Measurements from ENCODE around the gene FOXR1.

The FOXR1 gene

GRCh38 chr11:118933486-118933885, 38.1 kb upstream of the FOXR1 start:
- DNase-seq (ENCODE audit: extremely low read depth, low read depth): no peak
- TF ChIP-seq CTCF (IDR thresholded peaks at IDR 0.05; ENCODE audit: low read depth, low read length, missing control alignments): no peak

GRCh38 chr11:118935376-118935775, 36.2 kb upstream of the FOXR1 start:
- H3K4me3 ChIP-seq (replicated peaks; ENCODE audit: low read depth, low read length): no peak overlapping the region
- DNase-seq (ENCODE audit: extremely low read depth, low read depth): no peak
- TF ChIP-seq CTCF (IDR thresholded peaks at IDR 0.05; ENCODE audit: low read depth, low read length, missing control alignments): no peak

More at GRCh38 chr11:118933486-118933885, 38.1 kb upstream of the FOXR1 start:
- no peak overlapping the region for H3K4me3 ChIP-seq (replicated peaks; ENCODE audit: low read depth, low read length)

GRCh38 chr11:118938491-118939403, 32.8 kb upstream of the FOXR1 start:
- no peak overlapping the region for H3K4me3 ChIP-seq (replicated peaks; ENCODE audit: low read depth, low read length)
- DNase-seq (ENCODE audit: extremely low read depth, low read depth): no peak
- TF ChIP-seq CTCF (IDR thresholded peaks at IDR 0.05; ENCODE audit: low read depth, low read length, missing control alignments): no peak

GRCh38 chr11:118939404-118939915, 32.1 kb upstream of the FOXR1 start:
- TF ChIP-seq CTCF (IDR thresholded peaks at IDR 0.05; ENCODE audit: low read depth, low read length, missing control alignments): no peak
- DNase-seq (ENCODE audit: extremely low read depth, low read depth): no peak

GRCh38 chr11:118939953-118940598, 31.5 kb upstream of the FOXR1 start:
- TF ChIP-seq CTCF (IDR thresholded peaks at IDR 0.05; ENCODE audit: low read depth, low read length, missing control alignments): no peak
- no peak for DNase-seq (ENCODE audit: extremely low read depth, low read depth)
- H3K4me3 ChIP-seq (replicated peaks; ENCODE audit: low read depth, low read length): no peak overlapping the region

More at GRCh38 chr11:118939404-118939915, 32.1 kb upstream of the FOXR1 start:
- no peak overlapping the region for H3K4me3 ChIP-seq (replicated peaks; ENCODE audit: low read depth, low read length)

GRCh38 chr11:118947091-118947490, 24.5 kb upstream of the FOXR1 start:
- no peak overlapping the region for H3K4me3 ChIP-seq (replicated peaks; ENCODE audit: low read depth, low read length)
- DNase-seq (ENCODE audit: extremely low read depth, low read depth): no peak
- TF ChIP-seq CTCF (IDR thresholded peaks at IDR 0.05; ENCODE audit: low read depth, low read length, missing control alignments): no peak
